Renal pelvis (tissue), 4 donors: ENCODE results near the gene MKNK2. TPM values are rescaled to one million over a fixed set of nuclear protein-coding genes. Genes with fewer than 3 reads are reported as not detected.
"Not testable (repeated sequence)": the region's sequence is repeated elsewhere in the genome, so short reads cannot be mapped to it uniquely, and the experiment has no call there.

Experiments
- DNase-seq: peaks from one replicate; pipeline ENCODE4 v3.0.0-alpha.2; 2013
- polyA plus RNA-seq, 3 donors: library from polyadenylated mRNA; unstranded; fragments of 120-200 nt; gene quantifications; one replicate each; pipeline ENCODE4 v1.2.1, GENCODE V29; 2013; ENCODE audit not compliant: insufficient read length in 3 of 3

Gene MKNK2
- polyA plus RNA-seq, 3 donors = 74.4 to 82.8 (median 81.0) TPM

GRCh38 chr19:1998712-1999708 lies 52.0 kb downstream of the MKNK2 start:
- DNase-seq = no peak

- DNase-seq = no peak
These were observed 53.5 kb downstream of the MKNK2 start for GRCh38 chr19:1997353-1998233.

- no peak for DNase-seq
These were observed 58.2 kb downstream of the MKNK2 start for GRCh38 chr19:1992759-1993260.

- DNase-seq = no peak
These were observed 59.8 kb downstream of the MKNK2 start for GRCh38 chr19:1991018-1991913.

- DNase-seq = no peak
These were observed 60.6 kb downstream of the MKNK2 start for GRCh38 chr19:1990230-1991017.

- DNase-seq = no peak
These were observed 61.4 kb downstream of the MKNK2 start for GRCh38 chr19:1989513-1990229.

- DNase-seq = not testable (repeated sequence)
These were observed 62.6 kb downstream of the MKNK2 start for GRCh38 chr19:1988464-1988863.

Other genes with a start within 250 kb of the MKNK2 start
- gene ATP8B3, start 239.0 kb downstream of the MKNK2 start, polyA plus RNA-seq = 1 to 10 TPM in 1 of 3 donors, under 1 TPM in 2; 0.58 to 1.0 (median 0.83) TPM
- gene REXO1, start 202.8 kb downstream of the MKNK2 start, polyA plus RNA-seq = 10 to 100 TPM; 29.2 to 35.8 (median 30.0) TPM
- gene KLF16, start 187.7 kb downstream of the MKNK2 start, polyA plus RNA-seq = 10 to 100 TPM in 2 of 3 donors, 1 to 10 TPM in 1; 7.8 to 11.7 (median 11.3) TPM
- 10 to 100 TPM; 42.6 to 71.8 (median 58.8) TPM for gene ABHD17A, start 165.7 kb downstream of the MKNK2 start, polyA plus RNA-seq
- 1 to 10 TPM; 3.7 to 5.5 (median 4.6) TPM for gene ADAT3, start 145.8 kb downstream of the MKNK2 start, polyA plus RNA-seq
- 100 to 1,000 TPM in 1 of 3 donors, 10 to 100 TPM in 2; 77.5 to 101 (median 96.6) TPM for gene SCAMP4, start 145.8 kb downstream of the MKNK2 start, polyA plus RNA-seq
- 10 to 100 TPM; 55.7 to 72.6 (median 70.7) TPM for gene CSNK1G2, start 110.1 kb downstream of the MKNK2 start, polyA plus RNA-seq
- 100 to 1,000 TPM; 114 to 138 (median 114) TPM for gene BTBD2, start 35.5 kb downstream of the MKNK2 start, polyA plus RNA-seq
- 10 to 100 TPM; 25.1 to 29.1 (median 26.6) TPM for gene MOB3A, start 45.1 kb upstream of the MKNK2 start, polyA plus RNA-seq
- gene IZUMO4, start 45.7 kb upstream of the MKNK2 start, polyA plus RNA-seq = 1 to 10 TPM; 6.4 to 8.9 (median 7.5) TPM
- 100 to 1,000 TPM; 116 to 131 (median 130) TPM for gene AP3D1, start 100.3 kb upstream of the MKNK2 start, polyA plus RNA-seq
- 10 to 100 TPM; 27.4 to 38.3 (median 36.8) TPM for gene DOT1L, start 112.7 kb upstream of the MKNK2 start, polyA plus RNA-seq
- gene PLEKHJ1, start 185.1 kb upstream of the MKNK2 start, polyA plus RNA-seq = 10 to 100 TPM; 73.7 to 92.1 (median 85.6) TPM
- gene SF3A2, start 185.6 kb upstream of the MKNK2 start, polyA plus RNA-seq = 10 to 100 TPM; 78.4 to 99.8 (median 85.6) TPM
- 1 to 10 TPM in 2 of 3 donors, under 1 TPM in 1; 0.43 to 3.5 (median 3.2) TPM for gene AMH, start 198.1 kb upstream of the MKNK2 start, polyA plus RNA-seq
- under 1 TPM; 0.52 to 0.68 (median 0.67) TPM for gene JSRP1, start 205.2 kb upstream of the MKNK2 start, polyA plus RNA-seq
- under 1 TPM; 0.04 to 0.12 (median 0.09) TPM for gene PEAK3, start 230.9 kb upstream of the MKNK2 start, polyA plus RNA-seq